SK-N-MC (cell line): ENCODE measurements around the gene RRBP1.

Experiments used
- DNase-seq: peaks from one replicate; pipeline ENCODE4 v3.0.0-alpha.2; 2011; ENCODE audit warnings: low read depth, low spot score
- H3K27ac ChIP-seq: fragments of 200-600 bp; sonication (generic); 2 replicates; pipeline ENCODE4 v1.5.1; 2016; ENCODE audit warnings: mixed run types
- H3K36me3 ChIP-seq: fragments of 200-600 bp; sonication (generic); 2 replicates; pipeline ENCODE4 v1.6.1; 2017; ENCODE audit warnings: antibody characterized with exemption, low read length, mixed read lengths; ENCODE audit not compliant: insufficient read depth
- H3K4me3 ChIP-seq: fragments of 200-600 bp; sonication (generic); 2 replicates; pipeline ENCODE4 v1.5.1; 2016
- H3K9ac ChIP-seq: fragments of 200-600 bp; sonication (generic); 2 replicates; pipeline ENCODE4 v1.8.0; 2017; ENCODE audit warnings: mixed run types, mixed read lengths; ENCODE audit not compliant: insufficient read length
- H3K9me3 ChIP-seq: fragments of 200-600 bp; sonication (generic); 2 replicates; pipeline ENCODE4 v1.6.1; 2017; ENCODE audit warnings: low read depth, mild to moderate bottlenecking, antibody characterized with exemption, low read length, moderate library complexity, mixed read lengths
- EZH2 ChIP-seq: fragments of 200-600 bp; sonication (generic); IDR thresholded peaks from one replicate; pipeline ENCODE4 v1.6.1; 2017; ENCODE audit warnings: antibody characterized with exemption
- FOXP2 ChIP-seq: optimal IDR thresholded peaks from 2 replicates; pipeline ENCODE3; 2011; ENCODE audit warnings: mild to moderate bottlenecking, moderate library complexity; ENCODE audit not compliant: insufficient read depth; ENCODE audit errors: extremely low read length, control extremely low read depth
- POLR2AphosphoS5 ChIP-seq: IDR thresholded peaks from 2 replicates; pipeline ENCODE4 v1.6.1; 2012; ENCODE audit warnings: mild to moderate bottlenecking, low read depth, low read length, borderline replicate concordance

Gene RRBP1

GRCh38 chr20:17680836-17681725 lies 961 bp downstream of the RRBP1 start:
- peak overlapping the region; percentile 81 for H3K4me3 ChIP-seq
- no peak overlapping the region for H3K27ac ChIP-seq
- DNase-seq: no peak
- H3K36me3 ChIP-seq: no peaks in the 10 kb centered on the region; the same call in 1 of the 2 replicates
- H3K9me3 ChIP-seq: no peaks in the 10 kb centered on the region
- TF ChIP-seq POLR2AphosphoS5 (no peak), FOXP2 (no peak), EZH2 (no peak)
- H3K9ac ChIP-seq: peak overlapping the region; percentile 60

GRCh38 chr20:17679941-17680835 lies 1.9 kb downstream of the RRBP1 start:
- no peak for DNase-seq
- TF ChIP-seq EZH2 (no peak), FOXP2 (no peak), POLR2AphosphoS5 (no peak)
- Histone ChIP-seq H3K4me3 (peak overlapping the region; percentile 76), H3K27ac (no peak overlapping the region), H3K9ac (peak overlapping the region; percentile 60), H3K36me3 (no peaks in the 10 kb centered on the region; the same call in 1 of the 2 replicates), H3K9me3 (no peaks in the 10 kb centered on the region)

GRCh38 chr20:17678886-17679285 lies 3.2 kb downstream of the RRBP1 start:
- H3K4me3 ChIP-seq: no peak overlapping the region
- no peak for DNase-seq
- H3K36me3 ChIP-seq: no peaks in the 10 kb centered on the region; the same call in 1 of the 2 replicates
- no peak overlapping the region for H3K9ac ChIP-seq
- H3K27ac ChIP-seq: no peak overlapping the region
- TF ChIP-seq EZH2: no peak
- TF ChIP-seq POLR2AphosphoS5: no peak
- TF ChIP-seq FOXP2: no peak
- H3K9me3 ChIP-seq: no peaks in the 10 kb centered on the region

- H3K4me3 ChIP-seq: no peak overlapping the region
- no peak overlapping the region for H3K9ac ChIP-seq
- no peak overlapping the region for H3K27ac ChIP-seq
- H3K36me3 ChIP-seq: no peaks in the 10 kb centered on the region; the same call in 1 of the 2 replicates
- no peak for DNase-seq
- TF ChIP-seq POLR2AphosphoS5 (no peak), FOXP2 (no peak), EZH2 (no peak)
- no peaks in the 10 kb centered on the region for H3K9me3 ChIP-seq
Measured at GRCh38 chr20:17678295-17678694, 3.7 kb downstream of the RRBP1 start.

GRCh38 chr20:17676942-17677341 lies 5.1 kb downstream of the RRBP1 start:
- H3K9me3 ChIP-seq: no peaks in the 10 kb centered on the region
- no peak for TF ChIP-seq FOXP2
- TF ChIP-seq EZH2: no peak
- TF ChIP-seq POLR2AphosphoS5: no peak
- no peaks in the 10 kb centered on the region; the same call in 1 of the 2 replicates for H3K36me3 ChIP-seq
- H3K27ac ChIP-seq: no peak overlapping the region
- DNase-seq: no peak
- H3K9ac ChIP-seq: no peak overlapping the region
- H3K4me3 ChIP-seq: no peak overlapping the region

- DNase-seq: no peak
- H3K9ac ChIP-seq: no peak overlapping the region
- H3K4me3 ChIP-seq: no peak overlapping the region
- TF ChIP-seq POLR2AphosphoS5: no peak
- TF ChIP-seq EZH2: no peak
- TF ChIP-seq FOXP2: no peak
- no peaks in the 10 kb centered on the region for H3K9me3 ChIP-seq
- no peaks in the 10 kb centered on the region; the same call in 1 of the 2 replicates for H3K36me3 ChIP-seq
- no peak overlapping the region for H3K27ac ChIP-seq
Measured at GRCh38 chr20:17676378-17676759, 5.7 kb downstream of the RRBP1 start.

GRCh38 chr20:17675519-17676377 lies 6.3 kb downstream of the RRBP1 start:
- Histone ChIP-seq H3K4me3 (no peak overlapping the region), H3K36me3 (no peaks in the 10 kb centered on the region; the same call in 1 of the 2 replicates), H3K27ac (no peak overlapping the region), H3K9ac (no peak overlapping the region), H3K9me3 (no peaks in the 10 kb centered on the region)
- TF ChIP-seq EZH2: no peak
- no peak for TF ChIP-seq FOXP2
- TF ChIP-seq POLR2AphosphoS5: no peak
- no peak for DNase-seq
